ENCODE measurements around the gene RNF121.

The RNF121 gene

DNA sequence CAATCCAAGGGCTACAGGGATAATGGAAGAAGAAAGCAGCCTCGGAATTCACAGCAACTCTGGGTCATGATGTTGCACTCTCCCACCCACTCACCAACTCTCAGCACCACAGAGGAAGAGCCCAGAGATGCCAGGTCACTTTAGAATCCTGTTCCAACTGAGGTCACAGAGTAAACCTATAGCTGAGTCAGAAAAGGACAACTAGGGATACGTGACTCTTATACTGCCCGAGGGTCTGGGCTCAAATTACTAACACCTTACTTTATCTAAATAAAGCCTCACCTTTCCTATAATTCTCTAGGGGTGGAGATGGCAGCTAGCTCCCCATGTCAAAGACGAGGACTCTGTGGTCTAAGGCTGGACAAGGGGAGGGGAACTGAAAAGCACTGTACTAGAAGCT, 94.5 kb downstream of the RNF121 start:
- FAIRE-seq, result no peak

DNA sequence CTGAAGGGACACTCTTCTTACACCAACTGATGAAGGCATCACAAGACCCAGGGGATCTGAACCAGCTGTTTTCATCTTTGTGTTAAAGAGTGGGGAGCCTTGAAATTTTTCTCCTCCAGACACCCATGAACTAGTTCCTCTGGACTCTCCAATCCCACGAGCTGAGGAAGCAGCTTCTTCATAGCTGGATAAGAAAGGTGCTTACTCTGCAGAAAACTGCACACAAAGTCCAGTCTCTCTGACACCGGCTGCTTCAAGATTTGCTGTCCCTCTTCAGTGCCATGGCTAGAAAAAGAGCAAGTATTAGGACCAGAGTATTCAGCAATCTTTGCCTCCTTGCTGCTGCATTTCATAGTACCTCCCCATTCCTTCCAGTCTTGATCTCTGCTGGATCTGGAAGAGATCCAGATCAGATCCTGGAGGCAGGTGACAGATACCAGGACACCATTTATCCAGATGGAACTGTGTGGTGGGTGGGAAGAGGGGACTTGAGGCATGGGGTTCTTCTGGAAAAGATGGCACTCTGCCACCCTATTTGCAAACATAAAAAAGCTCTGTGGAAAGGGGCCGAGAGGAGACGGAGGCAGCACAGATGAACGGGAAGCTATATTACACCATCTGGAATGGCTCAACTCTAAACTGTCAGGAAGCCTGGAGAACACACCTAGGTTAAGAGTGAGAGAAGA, 95.4 kb downstream of the RNF121 start:
- no peak for DNase-seq (ENCODE audit: extremely low spot score, insufficient read length, low read depth)
- FAIRE-seq, result no peak

More for the DNA sequence above, 94.5 kb downstream of the RNF121 start:
- no peak for DNase-seq (ENCODE audit: extremely low spot score, insufficient read length, low read depth)

DNA sequence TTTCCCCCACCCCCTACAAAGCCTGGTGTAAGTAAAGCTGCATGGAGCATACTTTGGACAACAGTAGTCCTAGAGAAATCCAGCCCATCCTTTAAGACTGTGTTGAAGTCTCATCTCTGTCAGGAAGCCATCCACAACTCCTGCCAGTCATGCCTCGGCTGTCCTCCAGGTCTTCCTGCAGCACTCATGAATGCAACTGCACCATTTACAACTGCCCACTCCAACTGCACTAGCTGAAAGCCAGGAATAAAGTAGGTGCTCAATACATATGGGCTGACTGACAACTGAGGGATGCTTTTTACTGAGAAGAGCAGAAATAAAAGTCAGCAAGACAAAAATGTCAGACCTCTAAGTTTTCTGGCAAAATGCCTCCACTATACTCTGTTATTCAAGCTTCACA, 97.2 kb downstream of the RNF121 start:
- FAIRE-seq (no peak), DNase-seq (ENCODE audit: extremely low spot score, insufficient read length, low read depth) (no peak)

DNA sequence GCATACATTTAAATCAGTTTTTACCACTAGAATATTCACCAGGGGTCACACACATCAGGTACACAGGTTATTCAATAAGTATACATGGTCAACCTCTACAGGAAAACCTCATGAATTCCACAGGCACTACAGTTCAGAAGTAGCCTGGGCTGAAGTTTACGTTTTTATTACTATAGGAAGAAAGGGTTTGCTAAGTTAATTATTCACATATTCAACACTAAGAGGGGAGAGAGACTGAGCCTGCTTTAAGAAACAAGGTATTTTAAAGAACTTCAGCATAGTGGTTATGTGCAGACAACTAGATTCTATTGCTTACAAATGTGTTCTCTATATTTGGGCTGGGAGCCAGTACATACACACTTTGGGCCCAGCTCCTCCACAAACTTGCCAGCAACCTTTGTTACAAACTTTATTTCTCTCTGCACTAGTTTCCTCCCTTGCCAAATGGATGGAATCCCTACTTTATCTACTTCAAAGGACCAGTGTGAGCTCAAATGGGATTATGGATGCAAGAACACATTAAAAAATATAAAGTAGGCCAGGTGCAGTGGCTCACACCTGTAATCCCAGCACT, 101.7 kb downstream of the RNF121 start:
- FAIRE-seq (no peak), DNase-seq (ENCODE audit: extremely low spot score, insufficient read length, low read depth) (no peak)

- FAIRE-seq, result no peak
- DNase-seq (ENCODE audit: extremely low spot score, insufficient read length, low read depth), result no peak
These were observed 107.8 kb downstream of the RNF121 start for GRCh38 chr11:72036687-72037086.

DNA sequence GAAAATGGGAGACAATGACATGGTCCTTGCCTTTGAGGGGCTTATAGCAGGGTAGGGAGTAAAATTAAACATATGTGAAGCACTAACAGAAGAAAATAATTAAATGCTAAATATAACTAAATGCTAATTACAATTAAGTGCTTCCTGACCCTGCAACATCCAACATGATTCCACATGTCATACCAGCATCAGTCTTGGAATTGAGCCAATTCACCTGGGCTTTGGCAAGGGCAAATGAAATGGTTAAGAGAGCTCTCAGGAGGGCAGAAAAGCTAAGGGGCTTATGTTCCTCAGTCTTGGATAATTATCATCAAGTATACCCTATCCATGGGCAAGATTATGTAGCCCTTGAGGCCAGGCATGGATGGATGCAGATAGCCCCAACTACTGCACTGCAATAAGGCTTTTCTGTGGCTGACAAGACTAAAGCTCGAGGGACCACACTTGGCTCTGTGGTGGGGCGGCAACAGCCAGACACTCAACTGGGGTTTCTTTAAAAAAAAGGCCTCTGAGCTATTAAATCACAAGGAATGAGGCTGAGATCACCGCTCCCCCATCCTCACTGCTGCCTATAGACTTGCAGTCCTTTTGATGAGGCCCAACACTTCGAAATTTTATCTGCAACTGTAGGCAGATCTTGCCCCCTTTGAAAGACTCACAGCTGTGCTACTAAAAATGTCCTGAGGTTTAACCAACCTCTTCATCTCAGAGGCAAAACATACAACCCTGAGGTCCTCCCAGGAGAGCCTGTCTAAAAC, 108.9 kb downstream of the RNF121 start:
- no peak for DNase-seq (ENCODE audit: extremely low spot score, insufficient read length, low read depth)
- no peak for FAIRE-seq

- no peak for DNase-seq (ENCODE audit: extremely low spot score, insufficient read length, low read depth)
- no peak for FAIRE-seq
These were observed 109.6 kb downstream of the RNF121 start for GRCh38 chr11:72038491-72038890.

- no peak for DNase-seq (ENCODE audit: extremely low spot score, insufficient read length, low read depth)
- no peak for FAIRE-seq
These were observed 110.4 kb downstream of the RNF121 start for GRCh38 chr11:72039031-72039855.

DNA sequence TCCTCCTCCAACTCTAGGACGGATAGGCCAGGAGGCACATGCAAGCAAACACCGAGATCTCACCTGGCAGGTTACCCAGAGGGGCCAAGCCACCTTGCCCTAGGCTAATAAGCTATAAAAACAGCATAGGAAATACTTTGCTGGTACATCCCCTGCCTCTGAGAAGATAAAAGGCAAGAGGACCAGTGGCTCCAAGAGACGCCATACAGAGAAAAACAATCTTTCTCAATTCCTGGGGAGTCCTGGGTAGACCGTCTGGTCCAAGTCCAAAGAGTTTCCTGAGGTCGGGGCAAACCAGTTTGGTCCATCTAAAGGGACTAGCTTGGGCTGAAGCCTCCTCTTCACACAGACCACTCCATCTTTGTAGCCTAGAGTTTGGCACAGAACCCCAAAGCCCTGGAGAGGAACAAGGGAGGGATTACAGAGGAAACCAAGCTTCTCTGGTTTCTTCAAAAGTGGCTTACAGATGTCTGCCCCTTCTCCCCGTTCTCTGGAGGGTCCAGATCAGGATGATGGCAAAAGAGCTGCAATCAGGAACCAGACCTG, 111.1 kb downstream of the RNF121 start:
- FAIRE-seq (no peak), DNase-seq (ENCODE audit: extremely low spot score, insufficient read length, low read depth) (no peak)

DNA sequence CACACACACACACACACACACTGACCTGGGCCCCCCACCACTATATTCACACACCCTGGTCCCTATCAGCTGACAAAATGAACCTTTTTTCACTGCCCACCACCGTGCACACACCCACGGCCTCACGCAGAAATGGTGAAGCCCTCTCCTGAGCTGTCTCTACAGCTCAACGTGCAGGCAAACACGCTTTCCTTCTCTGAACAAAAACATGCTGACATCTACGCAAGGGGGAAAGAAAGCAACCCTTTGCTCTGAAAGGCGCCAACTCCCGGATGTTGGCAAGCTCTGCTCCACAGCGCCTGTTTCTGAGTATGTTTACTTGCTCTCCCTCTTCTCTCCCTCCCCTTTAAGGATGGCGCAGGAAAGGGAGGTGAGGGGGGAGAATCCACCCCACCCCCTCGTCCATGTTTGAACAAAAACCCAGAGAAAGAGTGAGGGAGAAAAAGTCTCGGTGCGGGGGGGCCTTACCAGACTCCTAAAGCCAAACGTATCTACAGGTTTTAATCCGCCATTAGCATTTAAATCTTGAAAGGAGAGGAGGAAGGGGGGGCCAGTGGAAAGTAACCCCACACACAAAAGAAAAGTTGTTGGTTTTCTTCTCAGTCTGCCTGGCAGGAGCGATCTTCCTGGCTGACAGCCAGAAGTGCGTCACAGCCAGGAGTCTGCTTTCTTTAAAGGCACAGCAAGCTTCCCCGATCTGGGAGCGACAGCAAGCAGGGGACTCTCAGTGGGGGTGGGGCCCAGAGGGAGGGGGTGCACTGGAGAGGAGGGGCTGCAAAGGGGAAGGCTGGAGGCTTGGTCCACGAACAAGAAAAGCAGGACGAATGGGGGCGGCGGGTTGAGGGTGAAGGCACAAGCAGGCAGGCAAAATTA, 111.9 kb downstream of the RNF121 start:
- peak; percentile 75 for FAIRE-seq
- peak; percentile 48 for DNase-seq (ENCODE audit: extremely low spot score, insufficient read length, low read depth)

- DNase-seq (ENCODE audit: extremely low spot score, insufficient read length, low read depth), result no peak
- FAIRE-seq, result no peak
These were observed 112.7 kb downstream of the RNF121 start for GRCh38 chr11:72041364-72042063.

DNA sequence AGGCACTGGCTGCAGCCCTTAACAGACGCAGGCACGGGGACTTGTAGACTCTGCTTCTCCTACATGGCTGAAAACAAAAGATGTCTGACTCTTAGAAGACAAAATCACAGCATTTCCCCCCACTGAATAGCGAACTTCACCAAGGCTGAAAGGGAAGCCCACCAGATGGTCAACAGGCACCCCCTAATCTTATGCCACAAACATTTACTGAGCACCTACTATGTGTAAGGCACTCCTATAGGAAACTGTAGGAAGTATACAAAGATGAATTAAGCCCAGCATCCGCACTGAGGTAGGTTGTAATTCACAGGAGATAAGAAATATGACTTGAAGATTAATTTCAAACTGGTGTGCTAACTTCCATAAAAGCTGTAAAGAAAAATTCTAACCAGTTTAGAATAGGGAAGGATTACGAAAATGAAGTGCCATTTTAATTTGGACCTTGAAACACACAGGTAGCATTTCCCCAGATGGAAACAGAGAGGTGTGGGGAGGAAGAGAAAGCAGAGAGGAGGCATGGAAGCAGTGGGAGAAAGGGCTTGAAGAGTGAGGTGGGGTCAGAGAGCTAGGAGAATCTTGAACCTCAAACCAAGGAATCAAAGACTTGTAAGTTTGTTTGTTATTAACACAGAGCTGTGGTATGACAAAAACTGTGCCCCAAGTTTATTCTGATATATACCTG, 113.4 kb downstream of the RNF121 start:
- FAIRE-seq (no peak), DNase-seq (ENCODE audit: extremely low spot score, insufficient read length, low read depth) (no peak)

DNA sequence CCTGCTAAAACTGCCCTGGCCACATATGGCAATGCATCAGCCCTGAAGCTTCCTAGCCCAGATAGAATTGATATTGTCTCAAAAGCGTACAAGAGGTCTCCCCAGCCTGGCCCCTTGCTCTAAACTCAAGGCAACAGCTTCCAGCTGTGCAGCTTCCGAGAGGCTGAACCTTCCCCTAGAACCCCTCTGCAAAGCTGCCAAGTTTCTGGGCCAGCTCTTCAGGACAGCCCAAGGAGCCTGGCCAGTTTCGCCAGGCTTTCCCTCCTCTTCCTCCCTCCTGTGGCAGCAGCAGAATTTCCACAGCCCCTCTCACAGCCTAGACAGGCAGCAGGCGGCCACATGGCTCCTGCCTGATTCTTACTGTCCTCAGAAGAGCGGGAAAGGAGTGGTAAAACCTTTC, 117.0 kb downstream of the RNF121 start:
- DNase-seq (ENCODE audit: extremely low spot score, insufficient read length, low read depth), result no peak
- no peak for FAIRE-seq
